Measurements from ENCODE around the gene MEF2B. TPM values are rescaled to one million over a fixed set of nuclear protein-coding genes. Genes with fewer than 3 reads are reported as not detected.

MEF2B gene
- total and polyA plus RNA-seq, 2 experiments from 2014 or later = 7.4 to 8.3 TPM

DNA sequence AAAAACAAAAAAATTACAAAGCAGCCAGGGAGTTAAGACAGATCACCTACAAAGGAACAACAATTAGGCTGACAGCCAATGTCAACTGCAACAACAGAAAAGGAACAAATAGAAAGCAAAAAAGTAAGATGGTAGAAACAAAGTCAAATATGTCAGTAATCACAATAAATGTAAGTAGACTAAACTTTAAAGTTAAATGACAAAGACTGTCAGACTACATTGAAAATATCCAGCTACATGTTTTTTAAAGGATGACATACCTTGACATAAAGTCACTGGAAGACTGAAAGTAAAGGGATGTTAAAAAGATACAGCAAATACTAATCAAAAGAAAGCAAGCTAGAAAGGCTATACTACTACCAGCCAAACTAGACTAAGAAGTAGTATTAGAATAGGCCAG lies 46.7 kb downstream of the MEF2B start:
- peaks cover 4% of the 10 kb centered on the region for H4K20me1 ChIP-seq (replicated peaks; ENCODE audit: insufficient read depth)
- Mint-ChIP-seq H3K4me1 (no peaks in the 10 kb centered on the region; the same call in 2 of the 3 replicates), H3K36me3 (ENCODE audit: low read depth) (peaks cover 43% of the 10 kb centered on the region), H3K27me3 (ENCODE audit: insufficient read depth, low read depth, poor library complexity) (peaks cover 7% of the 10 kb centered on the region), H3K4me3 (no peak overlapping the region), H3K27ac (no peak overlapping the region), H3K9me3 (peaks cover 13% of the 10 kb centered on the region)
- no peak overlapping the region for H3K4me2 ChIP-seq
- peaks cover 9% of the 10 kb centered on the region; the same call in 1 of the 2 replicates for H3K4me1 ChIP-seq (ENCODE audit: insufficient read depth)
- no peaks in the 10 kb centered on the region for H3K27me3 ChIP-seq (ENCODE audit: insufficient read depth)
- no peak overlapping the region for H3K4me3 ChIP-seq
- no peaks in the 10 kb centered on the region for H3K9me2 ChIP-seq (ENCODE audit: insufficient read depth)
- H3K36me3 ChIP-seq (ENCODE audit: insufficient read depth) = peaks cover 9% of the 10 kb centered on the region; the same call in 1 of the 2 replicates
- DNase-seq (ENCODE audit: low spot score) (no peak), ATAC-seq (no peak)
- H3F3A ChIP-seq (replicated peaks; ENCODE audit: low read depth) = 0 out of 2 replicates have a peak, but pooled peaks cover 8% of the 10 kb centered on the region
- TF ChIP-seq, protein P1, sequence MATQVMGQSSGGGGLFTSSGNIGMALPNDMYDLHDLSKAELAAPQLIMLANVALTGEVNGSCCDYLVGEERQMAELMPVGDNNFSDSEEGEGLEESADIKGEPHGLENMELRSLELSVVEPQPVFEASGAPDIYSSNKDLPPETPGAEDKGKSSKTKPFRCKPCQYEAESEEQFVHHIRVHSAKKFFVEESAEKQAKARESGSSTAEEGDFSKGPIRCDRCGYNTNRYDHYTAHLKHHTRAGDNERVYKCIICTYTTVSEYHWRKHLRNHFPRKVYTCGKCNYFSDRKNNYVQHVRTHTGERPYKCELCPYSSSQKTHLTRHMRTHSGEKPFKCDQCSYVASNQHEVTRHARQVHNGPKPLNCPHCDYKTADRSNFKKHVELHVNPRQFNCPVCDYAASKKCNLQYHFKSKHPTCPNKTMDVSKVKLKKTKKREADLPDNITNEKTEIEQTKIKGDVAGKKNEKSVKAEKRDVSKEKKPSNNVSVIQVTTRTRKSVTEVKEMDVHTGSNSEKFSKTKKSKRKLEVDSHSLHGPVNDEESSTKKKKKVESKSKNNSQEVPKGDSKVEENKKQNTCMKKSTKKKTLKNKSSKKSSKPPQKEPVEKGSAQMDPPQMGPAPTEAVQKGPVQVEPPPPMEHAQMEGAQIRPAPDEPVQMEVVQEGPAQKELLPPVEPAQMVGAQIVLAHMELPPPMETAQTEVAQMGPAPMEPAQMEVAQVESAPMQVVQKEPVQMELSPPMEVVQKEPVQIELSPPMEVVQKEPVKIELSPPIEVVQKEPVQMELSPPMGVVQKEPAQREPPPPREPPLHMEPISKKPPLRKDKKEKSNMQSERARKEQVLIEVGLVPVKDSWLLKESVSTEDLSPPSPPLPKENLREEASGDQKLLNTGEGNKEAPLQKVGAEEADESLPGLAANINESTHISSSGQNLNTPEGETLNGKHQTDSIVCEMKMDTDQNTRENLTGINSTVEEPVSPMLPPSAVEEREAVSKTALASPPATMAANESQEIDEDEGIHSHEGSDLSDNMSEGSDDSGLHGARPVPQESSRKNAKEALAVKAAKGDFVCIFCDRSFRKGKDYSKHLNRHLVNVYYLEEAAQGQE (IDR thresholded peaks at IDR 0.05; ENCODE audit: unreplicated experiment) = no peak
- TF ChIP-seq EZH2phosphoT487 (IDR thresholded peaks at IDR 0.05; ENCODE audit: unreplicated experiment) (no peak), POLR2AphosphoS5 (IDR thresholded peaks at IDR 0.05; ENCODE audit: low read depth) (no peak), ZNF331 (CRISPR knock-in tag; IDR thresholded peaks at IDR 0.05; ENCODE audit: low read depth) (no peak), NANOG (IDR thresholded peaks at IDR 0.05; ENCODE audit: borderline replicate concordance) (no peak), JUNB (IDR thresholded peaks at IDR 0.05; ENCODE audit: unreplicated experiment) (no peak), CREB1 (CRISPR knock-in tag; IDR thresholded peaks at IDR 0.05; ENCODE audit: low read depth) (no peak), EZH2 (IDR thresholded peaks at IDR 0.05; ENCODE audit: low read depth, unreplicated experiment) (no peak), ZNF114 (CRISPR knock-in tag; IDR thresholded peaks at IDR 0.05) (no peak), STAT1 (IDR thresholded peaks at IDR 0.05; ENCODE audit: unreplicated experiment) (no peak)
- TF ChIP-seq, protein P2, sequence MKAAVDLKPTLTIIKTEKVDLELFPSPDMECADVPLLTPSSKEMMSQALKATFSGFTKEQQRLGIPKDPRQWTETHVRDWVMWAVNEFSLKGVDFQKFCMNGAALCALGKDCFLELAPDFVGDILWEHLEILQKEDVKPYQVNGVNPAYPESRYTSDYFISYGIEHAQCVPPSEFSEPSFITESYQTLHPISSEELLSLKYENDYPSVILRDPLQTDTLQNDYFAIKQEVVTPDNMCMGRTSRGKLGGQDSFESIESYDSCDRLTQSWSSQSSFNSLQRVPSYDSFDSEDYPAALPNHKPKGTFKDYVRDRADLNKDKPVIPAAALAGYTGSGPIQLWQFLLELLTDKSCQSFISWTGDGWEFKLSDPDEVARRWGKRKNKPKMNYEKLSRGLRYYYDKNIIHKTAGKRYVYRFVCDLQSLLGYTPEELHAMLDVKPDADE (IDR thresholded peaks at IDR 0.05) = no peak
- TF ChIP-seq, protein P3, sequence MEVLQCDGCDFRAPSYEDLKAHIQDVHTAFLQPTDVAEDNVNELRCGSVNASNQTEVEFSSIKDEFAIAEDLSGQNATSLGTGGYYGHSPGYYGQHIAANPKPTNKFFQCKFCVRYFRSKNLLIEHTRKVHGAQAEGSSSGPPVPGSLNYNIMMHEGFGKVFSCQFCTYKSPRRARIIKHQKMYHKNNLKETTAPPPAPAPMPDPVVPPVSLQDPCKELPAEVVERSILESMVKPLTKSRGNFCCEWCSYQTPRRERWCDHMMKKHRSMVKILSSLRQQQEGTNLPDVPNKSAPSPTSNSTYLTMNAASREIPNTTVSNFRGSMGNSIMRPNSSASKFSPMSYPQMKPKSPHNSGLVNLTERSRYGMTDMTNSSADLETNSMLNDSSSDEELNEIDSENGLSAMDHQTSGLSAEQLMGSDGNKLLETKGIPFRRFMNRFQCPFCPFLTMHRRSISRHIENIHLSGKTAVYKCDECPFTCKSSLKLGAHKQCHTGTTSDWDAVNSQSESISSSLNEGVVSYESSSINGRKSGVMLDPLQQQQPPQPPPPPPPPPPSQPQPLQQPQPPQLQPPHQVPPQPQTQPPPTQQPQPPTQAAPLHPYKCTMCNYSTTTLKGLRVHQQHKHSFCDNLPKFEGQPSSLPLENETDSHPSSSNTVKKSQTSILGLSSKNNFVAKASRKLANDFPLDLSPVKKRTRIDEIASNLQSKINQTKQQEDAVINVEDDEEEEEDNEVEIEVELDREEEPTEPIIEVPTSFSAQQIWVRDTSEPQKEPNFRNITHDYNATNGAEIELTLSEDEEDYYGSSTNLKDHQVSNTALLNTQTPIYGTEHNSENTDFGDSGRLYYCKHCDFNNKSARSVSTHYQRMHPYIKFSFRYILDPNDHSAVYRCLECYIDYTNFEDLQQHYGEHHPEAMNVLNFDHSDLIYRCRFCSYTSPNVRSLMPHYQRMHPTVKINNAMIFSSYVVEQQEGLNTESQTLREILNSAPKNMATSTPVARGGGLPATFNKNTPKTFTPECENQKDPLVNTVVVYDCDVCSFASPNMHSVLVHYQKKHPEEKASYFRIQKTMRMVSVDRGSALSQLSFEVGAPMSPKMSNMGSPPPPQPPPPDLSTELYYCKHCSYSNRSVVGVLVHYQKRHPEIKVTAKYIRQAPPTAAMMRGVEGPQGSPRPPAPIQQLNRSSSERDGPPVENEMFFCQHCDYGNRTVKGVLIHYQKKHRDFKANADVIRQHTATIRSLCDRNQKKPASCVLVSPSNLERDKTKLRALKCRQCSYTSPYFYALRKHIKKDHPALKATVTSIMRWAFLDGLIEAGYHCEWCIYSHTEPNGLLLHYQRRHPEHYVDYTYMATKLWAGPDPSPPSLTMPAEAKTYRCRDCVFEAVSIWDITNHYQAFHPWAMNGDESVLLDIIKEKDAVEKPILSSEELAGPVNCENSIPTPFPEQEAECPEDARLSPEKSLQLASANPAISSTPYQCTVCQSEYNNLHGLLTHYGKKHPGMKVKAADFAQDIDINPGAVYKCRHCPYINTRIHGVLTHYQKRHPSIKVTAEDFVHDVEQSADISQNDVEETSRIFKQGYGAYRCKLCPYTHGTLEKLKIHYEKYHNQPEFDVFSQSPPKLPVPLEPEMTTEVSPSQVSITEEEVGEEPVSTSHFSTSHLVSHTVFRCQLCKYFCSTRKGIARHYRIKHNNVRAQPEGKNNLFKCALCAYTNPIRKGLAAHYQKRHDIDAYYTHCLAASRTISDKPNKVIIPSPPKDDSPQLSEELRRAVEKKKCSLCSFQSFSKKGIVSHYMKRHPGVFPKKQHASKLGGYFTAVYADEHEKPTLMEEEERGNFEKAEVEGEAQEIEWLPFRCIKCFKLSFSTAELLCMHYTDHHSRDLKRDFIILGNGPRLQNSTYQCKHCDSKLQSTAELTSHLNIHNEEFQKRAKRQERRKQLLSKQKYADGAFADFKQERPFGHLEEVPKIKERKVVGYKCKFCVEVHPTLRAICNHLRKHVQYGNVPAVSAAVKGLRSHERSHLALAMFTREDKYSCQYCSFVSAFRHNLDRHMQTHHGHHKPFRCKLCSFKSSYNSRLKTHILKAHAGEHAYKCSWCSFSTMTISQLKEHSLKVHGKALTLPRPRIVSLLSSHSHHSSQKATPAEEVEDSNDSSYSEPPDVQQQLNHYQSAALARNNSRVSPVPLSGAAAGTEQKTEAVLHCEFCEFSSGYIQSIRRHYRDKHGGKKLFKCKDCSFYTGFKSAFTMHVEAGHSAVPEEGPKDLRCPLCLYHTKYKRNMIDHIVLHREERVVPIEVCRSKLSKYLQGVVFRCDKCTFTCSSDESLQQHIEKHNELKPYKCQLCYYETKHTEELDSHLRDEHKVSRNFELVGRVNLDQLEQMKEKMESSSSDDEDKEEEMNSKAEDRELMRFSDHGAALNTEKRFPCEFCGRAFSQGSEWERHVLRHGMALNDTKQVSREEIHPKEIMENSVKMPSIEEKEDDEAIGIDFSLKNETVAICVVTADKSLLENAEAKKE (CRISPR knock-in tag; IDR thresholded peaks at IDR 0.05) = no peak
- TF ChIP-seq, protein P4, sequence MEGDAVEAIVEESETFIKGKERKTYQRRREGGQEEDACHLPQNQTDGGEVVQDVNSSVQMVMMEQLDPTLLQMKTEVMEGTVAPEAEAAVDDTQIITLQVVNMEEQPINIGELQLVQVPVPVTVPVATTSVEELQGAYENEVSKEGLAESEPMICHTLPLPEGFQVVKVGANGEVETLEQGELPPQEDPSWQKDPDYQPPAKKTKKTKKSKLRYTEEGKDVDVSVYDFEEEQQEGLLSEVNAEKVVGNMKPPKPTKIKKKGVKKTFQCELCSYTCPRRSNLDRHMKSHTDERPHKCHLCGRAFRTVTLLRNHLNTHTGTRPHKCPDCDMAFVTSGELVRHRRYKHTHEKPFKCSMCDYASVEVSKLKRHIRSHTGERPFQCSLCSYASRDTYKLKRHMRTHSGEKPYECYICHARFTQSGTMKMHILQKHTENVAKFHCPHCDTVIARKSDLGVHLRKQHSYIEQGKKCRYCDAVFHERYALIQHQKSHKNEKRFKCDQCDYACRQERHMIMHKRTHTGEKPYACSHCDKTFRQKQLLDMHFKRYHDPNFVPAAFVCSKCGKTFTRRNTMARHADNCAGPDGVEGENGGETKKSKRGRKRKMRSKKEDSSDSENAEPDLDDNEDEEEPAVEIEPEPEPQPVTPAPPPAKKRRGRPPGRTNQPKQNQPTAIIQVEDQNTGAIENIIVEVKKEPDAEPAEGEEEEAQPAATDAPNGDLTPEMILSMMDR (conservative IDR thresholded peaks at IDR 0.05; ENCODE audit: low read depth in 2 of 2) = no peak
- H3K27ac ChIP-seq (ENCODE audit: low read depth) = no peak overlapping the region
- H3K79me2 ChIP-seq (replicated peaks; ENCODE audit: insufficient read depth) = no peaks in the 10 kb centered on the region
- H2AFZ ChIP-seq = no peak overlapping the region
